Esophagus muscularis mucosa (tissue), 4 donors: ENCODE data around the gene TSC2.

Source experiments
- EP300 ChIP-seq: sonication (generic); formaldehyde crosslinking; IDR thresholded peaks from one replicate; pipeline ENCODE4 v1.6.1; 2017; ENCODE audit warnings: antibody characterized with exemption
- POLR2A ChIP-seq: fragments of 450-650 bp; IDR thresholded peaks from one replicate; pipeline ENCODE4 v1.6.1; 2017; ENCODE audit warnings: antibody characterized with exemption, moderate library complexity, mild to moderate bottlenecking, low read depth
- POLR2AphosphoS5 ChIP-seq, 2 donors: sonication (generic); formaldehyde crosslinking; IDR thresholded peaks; one replicate each; pipeline ENCODE4 v1.6.1; 2017; ENCODE audit warnings: antibody characterized with exemption in 2 of 2
- TF ChIP-seq, protein P1 (sequence below), 3 experiments: fragments of 200-600 bp in 2 of 3; fragments of 450-650 bp in 1 of 3; sonication (generic) in 2 of 3; IDR thresholded peaks; one replicate each; pipeline ENCODE4 v1.5.1; 2017 to 2019; ENCODE audit warnings: antibody characterized with exemption in 3 of 3, mild to moderate bottlenecking in 2 of 3, moderate library complexity in 1 of 3

DNA sequence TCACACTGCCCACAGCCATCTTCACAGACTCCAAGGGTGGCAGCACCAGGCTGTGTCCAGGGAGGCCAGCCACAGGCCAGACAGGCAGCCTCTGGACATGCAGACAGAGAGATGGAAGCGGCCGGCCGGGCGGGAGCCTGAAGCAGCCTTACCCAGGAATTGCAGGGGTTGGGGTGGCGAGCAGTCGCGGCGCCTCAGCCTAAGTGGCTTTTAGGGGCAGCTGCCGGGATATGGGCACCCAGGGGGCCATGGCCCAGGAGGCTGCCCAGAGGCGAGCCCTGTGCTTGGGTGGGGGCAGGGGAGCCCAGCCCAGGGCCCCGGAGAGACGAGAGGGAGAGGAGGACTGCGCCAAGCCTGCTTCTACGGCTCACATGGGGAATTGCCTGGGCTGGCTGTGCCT is 22.5 kb upstream of the TSC2 start:
- TF ChIP-seq, protein P1, sequence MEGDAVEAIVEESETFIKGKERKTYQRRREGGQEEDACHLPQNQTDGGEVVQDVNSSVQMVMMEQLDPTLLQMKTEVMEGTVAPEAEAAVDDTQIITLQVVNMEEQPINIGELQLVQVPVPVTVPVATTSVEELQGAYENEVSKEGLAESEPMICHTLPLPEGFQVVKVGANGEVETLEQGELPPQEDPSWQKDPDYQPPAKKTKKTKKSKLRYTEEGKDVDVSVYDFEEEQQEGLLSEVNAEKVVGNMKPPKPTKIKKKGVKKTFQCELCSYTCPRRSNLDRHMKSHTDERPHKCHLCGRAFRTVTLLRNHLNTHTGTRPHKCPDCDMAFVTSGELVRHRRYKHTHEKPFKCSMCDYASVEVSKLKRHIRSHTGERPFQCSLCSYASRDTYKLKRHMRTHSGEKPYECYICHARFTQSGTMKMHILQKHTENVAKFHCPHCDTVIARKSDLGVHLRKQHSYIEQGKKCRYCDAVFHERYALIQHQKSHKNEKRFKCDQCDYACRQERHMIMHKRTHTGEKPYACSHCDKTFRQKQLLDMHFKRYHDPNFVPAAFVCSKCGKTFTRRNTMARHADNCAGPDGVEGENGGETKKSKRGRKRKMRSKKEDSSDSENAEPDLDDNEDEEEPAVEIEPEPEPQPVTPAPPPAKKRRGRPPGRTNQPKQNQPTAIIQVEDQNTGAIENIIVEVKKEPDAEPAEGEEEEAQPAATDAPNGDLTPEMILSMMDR (IDR thresholded peaks at IDR 0.05) = no peak
- no peak for TF ChIP-seq POLR2AphosphoS5 (IDR thresholded peaks at IDR 0.05)
- no peak for TF ChIP-seq POLR2A
- no peak for TF ChIP-seq EP300
